Measurements from ENCODE around the gene JMJD1C.

The JMJD1C gene

GRCh38 chr10:63264617-63265221 lies 201.1 kb downstream of the JMJD1C start:
- TF ChIP-seq, protein P1, sequence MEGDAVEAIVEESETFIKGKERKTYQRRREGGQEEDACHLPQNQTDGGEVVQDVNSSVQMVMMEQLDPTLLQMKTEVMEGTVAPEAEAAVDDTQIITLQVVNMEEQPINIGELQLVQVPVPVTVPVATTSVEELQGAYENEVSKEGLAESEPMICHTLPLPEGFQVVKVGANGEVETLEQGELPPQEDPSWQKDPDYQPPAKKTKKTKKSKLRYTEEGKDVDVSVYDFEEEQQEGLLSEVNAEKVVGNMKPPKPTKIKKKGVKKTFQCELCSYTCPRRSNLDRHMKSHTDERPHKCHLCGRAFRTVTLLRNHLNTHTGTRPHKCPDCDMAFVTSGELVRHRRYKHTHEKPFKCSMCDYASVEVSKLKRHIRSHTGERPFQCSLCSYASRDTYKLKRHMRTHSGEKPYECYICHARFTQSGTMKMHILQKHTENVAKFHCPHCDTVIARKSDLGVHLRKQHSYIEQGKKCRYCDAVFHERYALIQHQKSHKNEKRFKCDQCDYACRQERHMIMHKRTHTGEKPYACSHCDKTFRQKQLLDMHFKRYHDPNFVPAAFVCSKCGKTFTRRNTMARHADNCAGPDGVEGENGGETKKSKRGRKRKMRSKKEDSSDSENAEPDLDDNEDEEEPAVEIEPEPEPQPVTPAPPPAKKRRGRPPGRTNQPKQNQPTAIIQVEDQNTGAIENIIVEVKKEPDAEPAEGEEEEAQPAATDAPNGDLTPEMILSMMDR (IDR thresholded peaks at IDR 0.05; ENCODE audit: poor library complexity, severe bottlenecking): no peak
- peaks cover 51% of the 10 kb centered on the region for H3K36me3 ChIP-seq (ENCODE audit: low read depth)
- no peak for ATAC-seq (ENCODE audit: low read depth)
- H3K4me3 ChIP-seq (ENCODE audit: severe bottlenecking): peak overlapping the region; percentile 41
- peaks cover 35% of the 10 kb centered on the region for H3K4me1 ChIP-seq (ENCODE audit: insufficient read depth, poor library complexity, severe bottlenecking)
- H3K9me3 ChIP-seq (ENCODE audit: severe bottlenecking): no peaks in the 10 kb centered on the region
- H3K27me3 ChIP-seq (ENCODE audit: insufficient read depth, poor library complexity, severe bottlenecking): no peaks in the 10 kb centered on the region
- no peak for DNase-seq (ENCODE audit: low spot score)
- H3K27ac ChIP-seq (ENCODE audit: poor library complexity, severe bottlenecking): peak overlapping the region; percentile 90

- ATAC-seq (ENCODE audit: low read depth): no peak
- no peak overlapping the region for H3K4me3 ChIP-seq (ENCODE audit: severe bottlenecking)
- no peaks in the 10 kb centered on the region for H3K27me3 ChIP-seq (ENCODE audit: insufficient read depth, poor library complexity, severe bottlenecking)
- H3K36me3 ChIP-seq (ENCODE audit: low read depth): peaks cover 64% of the 10 kb centered on the region
- peaks cover 44% of the 10 kb centered on the region for H3K4me1 ChIP-seq (ENCODE audit: insufficient read depth, poor library complexity, severe bottlenecking)
- TF ChIP-seq, protein P1 (IDR thresholded peaks at IDR 0.05; ENCODE audit: poor library complexity, severe bottlenecking): no peak
- DNase-seq (ENCODE audit: low spot score): no peak
- no peaks in the 10 kb centered on the region for H3K9me3 ChIP-seq (ENCODE audit: severe bottlenecking)
- H3K27ac ChIP-seq (ENCODE audit: poor library complexity, severe bottlenecking): no peak overlapping the region
Observed at GRCh38 chr10:63262430-63263073, 203.2 kb downstream of the JMJD1C start.

DNA sequence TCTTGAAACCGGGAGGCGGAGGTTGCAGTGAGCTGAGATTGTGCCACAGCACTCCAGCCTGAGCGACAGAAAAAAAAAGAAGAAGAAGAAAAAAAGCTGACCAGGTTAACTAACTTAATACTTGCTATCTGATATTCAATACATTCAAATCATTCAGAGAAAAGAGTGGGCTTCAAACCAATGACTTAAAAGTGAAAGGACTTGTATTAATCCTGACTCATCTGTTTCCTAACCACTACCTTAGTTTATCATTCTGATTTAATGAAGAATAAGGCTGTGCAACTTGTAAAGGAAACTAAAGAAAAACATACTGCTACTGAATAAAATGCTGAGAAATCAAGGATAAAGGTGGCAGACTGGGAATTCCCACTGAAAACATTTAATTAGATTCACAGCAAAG lies 204.3 kb downstream of the JMJD1C start:
- Histone ChIP-seq H3K9me3 (ENCODE audit: severe bottlenecking) (no peaks in the 10 kb centered on the region), H3K27ac (ENCODE audit: poor library complexity, severe bottlenecking) (no peak overlapping the region), H3K36me3 (ENCODE audit: low read depth) (peaks cover 64% of the 10 kb centered on the region), H3K27me3 (ENCODE audit: insufficient read depth, poor library complexity, severe bottlenecking) (no peaks in the 10 kb centered on the region), H3K4me1 (ENCODE audit: insufficient read depth, poor library complexity, severe bottlenecking) (peaks cover 45% of the 10 kb centered on the region), H3K4me3 (ENCODE audit: severe bottlenecking) (no peak overlapping the region)
- DNase-seq (ENCODE audit: low spot score) (no peak), ATAC-seq (ENCODE audit: low read depth) (no peak)
- TF ChIP-seq, protein P1 (IDR thresholded peaks at IDR 0.05; ENCODE audit: poor library complexity, severe bottlenecking): no peak

DNA sequence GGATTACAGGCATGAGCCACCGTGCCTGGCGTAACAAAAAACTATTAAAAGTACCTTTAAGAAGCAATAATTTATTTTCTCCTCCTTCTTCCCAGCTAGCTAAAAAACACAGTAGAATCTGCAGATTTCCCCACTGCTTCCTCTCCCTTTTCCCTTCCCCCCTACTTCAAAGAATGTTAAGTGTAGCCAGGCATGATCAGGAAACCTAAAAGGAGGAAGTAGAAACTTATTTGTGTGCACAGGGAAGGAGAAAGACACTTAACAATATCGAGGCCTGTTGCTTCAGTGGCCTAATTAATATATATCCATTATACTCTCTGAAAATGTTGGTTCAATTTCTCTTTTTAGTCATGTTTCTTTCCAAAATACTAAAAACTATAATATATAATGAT lies 204.9 kb downstream of the JMJD1C start:
- H3K36me3 ChIP-seq (ENCODE audit: low read depth): peaks cover 65% of the 10 kb centered on the region
- H3K27ac ChIP-seq (ENCODE audit: poor library complexity, severe bottlenecking): no peak overlapping the region
- ATAC-seq (ENCODE audit: low read depth): no peak
- H3K9me3 ChIP-seq (ENCODE audit: severe bottlenecking): no peaks in the 10 kb centered on the region
- peaks cover 39% of the 10 kb centered on the region for H3K4me1 ChIP-seq (ENCODE audit: insufficient read depth, poor library complexity, severe bottlenecking)
- H3K4me3 ChIP-seq (ENCODE audit: severe bottlenecking): no peak overlapping the region
- TF ChIP-seq, protein P1 (IDR thresholded peaks at IDR 0.05; ENCODE audit: poor library complexity, severe bottlenecking): no peak
- DNase-seq (ENCODE audit: low spot score): no peak
- no peaks in the 10 kb centered on the region for H3K27me3 ChIP-seq (ENCODE audit: insufficient read depth, poor library complexity, severe bottlenecking)

Measured in RWPE2 (cell line).